CD4-positive, alpha-beta T cell (primary cell): ENCODE data around the gene NIN. TPM values are rescaled to one million over a fixed set of nuclear protein-coding genes. Genes with fewer than 3 reads are reported as not detected.

Experiments used
- ATAC-seq: fragments of 200-7000 bp; cut with Tn5 transposase; one replicate; pipeline ENCODE4 v1.10.0; 2022; ENCODE audit warnings: mild to moderate bottlenecking; ENCODE audit not compliant: poor library complexity
- CTCF ChIA-PET: fragments of 350-600 bp; sonication (Branson Sonifier 250); formaldehyde crosslinking; loops from one replicate; lab custom pipeline; 2021; ENCODE audit warnings: antibody characterized with exemption, inconsistent platforms; lab: Charles Lee
- POLR2A ChIA-PET: fragments of 350-600 bp; sonication (Branson Sonifier 250); formaldehyde crosslinking; loops from one replicate; lab custom pipeline; 2021; ENCODE audit warnings: antibody characterized with exemption, inconsistent platforms; lab: Charles Lee
- DNase-seq, 14 experiments: peaks; one replicate each; pipeline ENCODE4 v3.0.0-alpha.2; 2013 to 2020; ENCODE audit warnings: mixed read lengths in 2 of 14
- H3K27ac ChIP-seq, 2 donors: one replicate each; pipeline versions ENCODE4 v1.5.1 to v1.7.0; 2013; ENCODE audit warnings: low read length in 2 of 2, low read depth in 1 of 2, mild to moderate bottlenecking in 1 of 2
- H3K27me3 ChIP-seq, 2 experiments: 1 replicate in 1 of 2; 2 replicates in 1 of 2; pipeline versions ENCODE4 v1.6.1 to v1.7.0; 2013; ENCODE audit warnings: low read length in 2 of 2, control low read depth in 1 of 2, mild to moderate bottlenecking in 1 of 2, moderate library complexity in 1 of 2; ENCODE audit not compliant: insufficient read depth in 2 of 2, control insufficient read depth in 1 of 2
- H3K36me3 ChIP-seq: one replicate; pipeline ENCODE4 v1.6.1; 2013; ENCODE audit warnings: low read length, control low read depth; ENCODE audit not compliant: insufficient read depth
- H3K4me1 ChIP-seq: one replicate; pipeline ENCODE4 v1.6.1; 2013; ENCODE audit warnings: low read length, control low read depth; ENCODE audit not compliant: insufficient read depth
- H3K4me3 ChIP-seq: one replicate; pipeline ENCODE4 v1.5.1; 2013; ENCODE audit warnings: mild to moderate bottlenecking, low read length, moderate library complexity
- H3K9me3 ChIP-seq, 2 experiments: 1 replicate in 1 of 2; 2 replicates in 1 of 2; pipeline versions ENCODE4 v1.6.1 to v1.7.0; 2013; ENCODE audit warnings: low read length in 2 of 2, mild to moderate bottlenecking in 2 of 2, control low read depth in 1 of 2, moderate library complexity in 1 of 2; ENCODE audit not compliant: control insufficient read depth in 1 of 2, insufficient read depth in 1 of 2
- H3K27ac Mint-ChIP-seq: one replicate; pipeline ENCODE4 v1.8.0; 2020; ENCODE audit warnings: mixed read lengths
- H3K27me3 Mint-ChIP-seq: one replicate; pipeline ENCODE4 v1.8.0; 2021; ENCODE audit warnings: mixed read lengths
- H3K36me3 Mint-ChIP-seq: one replicate; pipeline ENCODE4 v1.8.0; 2021; ENCODE audit warnings: low read depth, mixed read lengths
- H3K4me1 Mint-ChIP-seq: one replicate; pipeline ENCODE4 v1.8.0; 2021; ENCODE audit warnings: low read depth, mixed read lengths
- H3K4me3 Mint-ChIP-seq: one replicate; pipeline ENCODE4 v1.8.0; 2020; ENCODE audit warnings: mild to moderate bottlenecking, mixed read lengths
- H3K9me3 Mint-ChIP-seq: one replicate; pipeline ENCODE4 v1.8.0; 2020; ENCODE audit warnings: mixed read lengths
- CTCF ChIP-seq: fragments of 200-600 bp; IDR thresholded peaks from one replicate; pipeline ENCODE4 v1.8.0; 2022; ENCODE audit warnings: antibody characterized with exemption, mild to moderate bottlenecking
- intact Hi-C, 2 experiments: fragments of 100-400 bp; cut with DNase I in 1 of 2; cut with micrococcal nuclease in 1 of 2; formaldehyde crosslinking; loops; one replicate each; pipeline versions ENCODE4 v1.15.1 to v1.9.0; 2023 to 2025; cut with DNase I, micrococcal nuclease
- total RNA-seq, 174 experiments: library from RNA in 2 of 174; stranded (reverse) in 2 of 174; gene quantifications; one replicate each; pipeline ENCODE4 v1.2.3 and lab custom pipeline; 2021 to 2026

The NIN gene
- total RNA-seq, 2 experiments from 2014 or later: 96.8 to 98.5 TPM

GRCh38 chr14:50855558-50855957, 24.6 kb upstream of the NIN start:
- Mint-ChIP-seq H3K27ac (no peak overlapping the region), H3K9me3 (no peaks in the 10 kb centered on the region), H3K4me1 (peaks cover 12% of the 10 kb centered on the region), H3K4me3 (no peak overlapping the region), H3K36me3 (peaks cover 7% of the 10 kb centered on the region), H3K27me3 (no peaks in the 10 kb centered on the region)
- Histone ChIP-seq H3K4me1 (peaks cover 11% of the 10 kb centered on the region), H3K36me3 (no peaks in the 10 kb centered on the region), H3K9me3 (no peaks in the 10 kb centered on the region), H3K27me3 (no peaks in the 10 kb centered on the region), H3K27ac (no peak overlapping the region), H3K4me3 (no peak overlapping the region)
- ChIA-PET CTCF (no interaction called here), POLR2A (interaction anchor here (1.2 kb wide), 1 partner anchor 70 kb away, joined by 3 read pairs; no protein-coding TSS in a partner anchor)
- TF ChIP-seq CTCF: no peak
- intact Hi-C loops: no loop called here
- no peak for ATAC-seq
- no peak for DNase-seq

GRCh38 chr14:50854521-50854920, 23.6 kb upstream of the NIN start:
- Histone ChIP-seq H3K4me3 (no peak overlapping the region), H3K9me3 (no peaks in the 10 kb centered on the region), H3K27me3 (no peaks in the 10 kb centered on the region), H3K4me1 (peaks cover 4% of the 10 kb centered on the region), H3K27ac (no peak overlapping the region), H3K36me3 (no peaks in the 10 kb centered on the region)
- ChIA-PET POLR2A (interaction anchor here (1.2 kb wide), 1 partner anchor 69 kb away, joined by 3 read pairs; no protein-coding TSS in a partner anchor), CTCF (interaction anchor here (0.7 kb wide), 1 partner anchor 77 kb away, joined by 3 read pairs; no protein-coding TSS in a partner anchor)
- no peak for TF ChIP-seq CTCF
- intact Hi-C loops: no loop called here
- DNase-seq: no peak
- Mint-ChIP-seq H3K27me3 (no peaks in the 10 kb centered on the region), H3K36me3 (no peaks in the 10 kb centered on the region), H3K4me3 (no peak overlapping the region), H3K4me1 (peaks cover 5% of the 10 kb centered on the region), H3K27ac (no peak overlapping the region), H3K9me3 (no peaks in the 10 kb centered on the region)
- ATAC-seq: no peak

- Histone ChIP-seq H3K27ac (no peak overlapping the region), H3K4me1 (no peaks in the 10 kb centered on the region), H3K9me3 (no peaks in the 10 kb centered on the region), H3K4me3 (no peak overlapping the region), H3K27me3 (no peaks in the 10 kb centered on the region), H3K36me3 (no peaks in the 10 kb centered on the region)
- no peak for ATAC-seq
- ChIA-PET CTCF (interaction anchor here (0.7 kb wide), 1 partner anchor 77 kb away, joined by 3 read pairs; no protein-coding TSS in a partner anchor), POLR2A (no interaction called here)
- no peak for TF ChIP-seq CTCF
- Mint-ChIP-seq H3K4me1 (peaks cover under 1% of the 10 kb centered on the region), H3K9me3 (no peaks in the 10 kb centered on the region), H3K4me3 (no peak overlapping the region), H3K27ac (no peak overlapping the region), H3K27me3 (no peaks in the 10 kb centered on the region), H3K36me3 (no peaks in the 10 kb centered on the region)
- DNase-seq: no peak
- intact Hi-C loops: no loop called here
These were observed 22.9 kb upstream of the NIN start for GRCh38 chr14:50853891-50854290.
